Panc1 (cell line): Measurements from ENCODE around the gene PCNX2. TPM values are rescaled to one million over a fixed set of nuclear protein-coding genes. Genes with fewer than 3 reads are reported as not detected.

Experiments used
- ATAC-seq: fragments of 200-7000 bp; cut with Tn5 transposase; 2 replicates; pipeline ENCODE4 v1.9.1; 2020; ENCODE audit warnings: mild to moderate bottlenecking, moderate library complexity
- BruUV-seq: library from RNA; stranded (reverse); fragments of 400-500 nt; replicated peaks from 2 replicates; lab custom pipeline; 2021; lab: Mats Ljungman, UMichigan
- CTCF ChIA-PET: fragments of 300-600 bp; sonication (Branson Sonifier 250); formaldehyde crosslinking; loops from one replicate; lab custom pipeline; 2022; ENCODE audit warnings: antibody characterized with exemption; lab: Charles Lee
- POLR2A ChIA-PET: fragments of 300-600 bp; sonication (Branson Sonifier 250); formaldehyde crosslinking; loops from one replicate; lab custom pipeline; 2022; ENCODE audit warnings: antibody characterized with exemption; lab: Charles Lee
- DNase-seq: peaks from one replicate; pipeline ENCODE4 v3.0.0-alpha.2; 2010; ENCODE audit warnings: low read depth, low spot score
- H3K27ac ChIP-seq: 2 replicates; pipeline ENCODE4 v1.5.1; 2011; ENCODE audit warnings: mild to moderate bottlenecking, low read length, inconsistent platforms
- H3K27me3 ChIP-seq: fragments of 200-500 bp; sonication (Bioruptor generic); 2 replicates; pipeline ENCODE4 v1.6.0; 2014; ENCODE audit warnings: low read length, inconsistent platforms; ENCODE audit not compliant: control insufficient read depth, insufficient read depth
- H3K36me3 ChIP-seq: fragments of 200-500 bp; sonication (Bioruptor generic); 2 replicates; pipeline ENCODE4 v1.5.1; 2014; ENCODE audit warnings: inconsistent platforms, mild to moderate bottlenecking, low read length, moderate library complexity; ENCODE audit not compliant: control insufficient read depth, insufficient read depth
- H3K4me1 ChIP-seq: 2 replicates; pipeline ENCODE4 v1.5.1; 2011; ENCODE audit warnings: inconsistent platforms, mild to moderate bottlenecking, low read length, moderate library complexity; ENCODE audit not compliant: control insufficient read depth, insufficient read depth
- H3K4me3 ChIP-seq, 2 experiments: 2 replicates each; pipeline ENCODE4 v1.5.1; 2011 to 2012; ENCODE audit warnings: low read depth in 2 of 2, low read length in 2 of 2, mild to moderate bottlenecking in 2 of 2, inconsistent platforms in 1 of 2, moderate library complexity in 1 of 2
- H3K9me3 ChIP-seq: fragments of 200-500 bp; sonication (Bioruptor generic); 2 replicates; pipeline ENCODE4 v1.5.1; 2014; ENCODE audit warnings: low read depth, mild to moderate bottlenecking, inconsistent platforms, low read length, moderate library complexity; ENCODE audit not compliant: control insufficient read depth, insufficient read depth
- CTCF ChIP-seq: fragments of 450-650 bp; IDR thresholded peaks from 2 replicates; pipeline ENCODE4 v1.5.1; 2017; ENCODE audit warnings: mild to moderate bottlenecking
- POLR2AphosphoS5 ChIP-seq: IDR thresholded peaks from 2 replicates; pipeline ENCODE4 v1.6.1; 2012; ENCODE audit warnings: mild to moderate bottlenecking, low read depth, low read length, moderate library complexity
- REST ChIP-seq, 2 experiments: IDR thresholded peaks; 2 replicates each; pipeline ENCODE4 v1.6.1; 2011 to 2012; ENCODE audit warnings: low read depth in 2 of 2, control low read depth in 1 of 2, low read length in 1 of 2, mild to moderate bottlenecking in 1 of 2, moderate library complexity in 1 of 2; ENCODE audit not compliant: insufficient read depth in 1 of 2
- SIN3A ChIP-seq: IDR thresholded peaks from 2 replicates; pipeline ENCODE4 v1.6.1; 2012; ENCODE audit warnings: low read depth, mild to moderate bottlenecking, low read length, moderate library complexity, borderline replicate concordance; ENCODE audit not compliant: insufficient read depth
- TCF7L2 ChIP-seq: IDR thresholded peaks from 2 replicates; pipeline ENCODE4 v1.6.1; 2011; ENCODE audit warnings: mild to moderate bottlenecking, low read depth, low read length, inconsistent platforms
- in situ Hi-C: cut with HindIII; loops from 2 replicates; pipeline ENCODE4 v1.10.0; 2016; ENCODE audit warnings: low sequenced_read_pairs, low pct_unique_long_range_greater_than_20kb
- intact Hi-C: fragments of 100-400 bp; cut with micrococcal nuclease; formaldehyde crosslinking; loops from one replicate; pipeline ENCODE4 v1.10.0; 2022; ENCODE audit not compliant: unreplicated experiment
- total RNA-seq: library from RNA; stranded (reverse); gene quantifications from one replicate; pipeline ENCODE4 v1.2.1, GENCODE V29; 2021; ENCODE audit not compliant: unreplicated experiment

PCNX2 gene
- total RNA-seq, 1 experiment from 2014 or later: 2.6 TPM

DNA sequence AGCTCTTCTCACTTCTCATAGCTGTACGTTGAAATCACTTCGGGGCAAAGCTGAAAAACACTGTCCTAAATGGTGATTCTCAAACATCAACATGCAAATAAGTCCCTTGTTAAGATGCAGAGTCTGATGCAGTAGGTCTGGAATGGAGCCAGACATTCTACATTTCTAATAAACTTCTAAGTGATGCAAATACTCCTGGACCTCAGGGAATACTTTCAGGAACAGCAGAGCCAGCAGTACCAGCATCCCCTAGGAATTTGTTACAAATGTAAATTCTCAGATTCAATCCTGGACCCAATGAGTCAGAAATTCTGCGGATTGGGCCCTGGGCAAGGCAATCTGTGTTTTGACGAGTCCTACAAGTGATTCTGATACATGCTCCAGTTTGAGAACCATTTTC is 152.3 kb downstream of the PCNX2 start:
- ATAC-seq (no peak), DNase-seq (no peak)
- no peaks in the 10 kb centered on the region for H3K9me3 ChIP-seq
- in situ Hi-C loops: no loop called here
- no peaks in the 10 kb centered on the region for H3K27me3 ChIP-seq
- no peak overlapping the region for H3K27ac ChIP-seq
- no peaks in the 10 kb centered on the region for H3K4me1 ChIP-seq
- CTCF ChIA-PET: no interaction called here
- POLR2A ChIA-PET: no interaction called here
- no peak overlapping the region for H3K4me3 ChIP-seq
- H3K36me3 ChIP-seq: no peaks in the 10 kb centered on the region
- TF ChIP-seq SIN3A (no peak), CTCF (no peak), TCF7L2 (no peak), POLR2AphosphoS5 (no peak), REST (IDR thresholded peaks at IDR 0.05; ENCODE audit: insufficient read depth in 1 of 2, low read depth in 2 of 2, low read length in 1 of 2) (no peak)
- intact Hi-C loops: no loop called here
- BruUV-seq: no TSS peak

GRCh38 chr1:233140974-233141373 is 154.6 kb downstream of the PCNX2 start:
- POLR2A ChIA-PET: no interaction called here
- H3K27ac ChIP-seq: no peak overlapping the region

More at GRCh38 chr1:233140974-233141373, 154.6 kb downstream of the PCNX2 start:
- Histone ChIP-seq H3K4me3 (no peak overlapping the region), H3K9me3 (no peaks in the 10 kb centered on the region), H3K4me1 (no peaks in the 10 kb centered on the region), H3K27me3 (no peaks in the 10 kb centered on the region), H3K36me3 (no peaks in the 10 kb centered on the region)
- no peak for TF ChIP-seq SIN3A
- TF ChIP-seq TCF7L2: no peak
- no peak for TF ChIP-seq POLR2AphosphoS5
- TF ChIP-seq REST (IDR thresholded peaks at IDR 0.05; ENCODE audit: insufficient read depth in 1 of 2, low read depth in 2 of 2, low read length in 1 of 2): no peak
- no peak for TF ChIP-seq CTCF
- in situ Hi-C loops: no loop called here
- intact Hi-C loops: no loop called here
- BruUV-seq: no TSS peak
- no peak for ATAC-seq
- DNase-seq: no peak
- CTCF ChIA-PET: interaction anchor here (0.7 kb wide), 1 partner anchor 127 kb away, joined by 3 read pairs; no protein-coding TSS in a partner anchor
